HG03095 (cell line): ENCODE measurements around the gene CCDC85C.
"Not testable (repeated sequence)": the region's sequence is repeated elsewhere in the genome, so short reads cannot be mapped to it uniquely, and the experiment has no call there.

ENCODE experiments used
- ATAC-seq: cut with Tn5 transposase; IDR thresholded peaks from one replicate; pipeline ENCODE4 v1.9.1; 2021; ENCODE audit warnings: moderate library complexity; ENCODE audit not compliant: unreplicated experiment

The CCDC85C gene

DNA sequence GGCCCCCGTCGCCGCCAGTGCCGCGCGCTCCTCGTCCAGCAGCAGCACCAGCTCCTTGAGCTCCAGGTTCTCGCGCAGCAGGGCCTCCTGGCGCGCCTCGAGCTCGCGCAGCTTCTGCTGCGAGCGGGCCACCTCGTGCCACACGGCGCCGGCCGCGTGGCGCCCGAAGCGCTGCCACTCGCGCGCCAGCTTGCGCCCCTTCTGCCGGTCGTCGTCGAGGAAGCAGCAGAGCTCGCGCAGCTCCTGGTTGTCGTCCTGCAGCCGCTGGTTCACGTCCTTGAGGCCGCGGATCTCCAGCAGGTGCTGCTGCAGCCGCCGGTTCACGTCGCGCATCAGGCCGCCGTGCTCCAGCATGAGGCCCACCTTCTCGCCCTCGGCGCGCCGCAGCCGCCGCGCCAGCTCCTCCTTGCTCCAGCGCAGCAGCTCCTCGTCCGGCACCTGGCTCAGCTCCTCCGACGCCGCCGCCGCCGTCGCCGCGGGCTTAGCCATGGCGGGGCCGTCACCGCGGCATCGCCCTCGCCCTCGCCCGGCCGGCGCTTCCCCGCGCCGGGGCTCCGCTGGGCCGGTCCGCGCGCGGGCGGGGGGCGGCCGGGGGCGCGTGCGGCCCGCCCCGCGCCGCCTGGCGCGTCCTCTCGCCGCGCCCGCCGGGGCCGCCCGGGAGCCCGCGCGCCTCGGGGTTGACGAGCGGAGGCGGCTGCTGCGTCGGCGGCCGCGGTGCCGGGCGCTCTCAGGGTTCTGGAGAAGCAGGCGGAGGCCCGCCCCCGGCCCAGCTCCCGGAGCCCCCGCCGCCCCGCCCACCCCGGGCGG lies at the start of gene CCDC85C:
CCDC85C (minus strand) TSS at position 737 of the 807 bp plus-strand sequence; CDS start at position 489, 248 bp downstream.
- no peak for ATAC-seq

DNA sequence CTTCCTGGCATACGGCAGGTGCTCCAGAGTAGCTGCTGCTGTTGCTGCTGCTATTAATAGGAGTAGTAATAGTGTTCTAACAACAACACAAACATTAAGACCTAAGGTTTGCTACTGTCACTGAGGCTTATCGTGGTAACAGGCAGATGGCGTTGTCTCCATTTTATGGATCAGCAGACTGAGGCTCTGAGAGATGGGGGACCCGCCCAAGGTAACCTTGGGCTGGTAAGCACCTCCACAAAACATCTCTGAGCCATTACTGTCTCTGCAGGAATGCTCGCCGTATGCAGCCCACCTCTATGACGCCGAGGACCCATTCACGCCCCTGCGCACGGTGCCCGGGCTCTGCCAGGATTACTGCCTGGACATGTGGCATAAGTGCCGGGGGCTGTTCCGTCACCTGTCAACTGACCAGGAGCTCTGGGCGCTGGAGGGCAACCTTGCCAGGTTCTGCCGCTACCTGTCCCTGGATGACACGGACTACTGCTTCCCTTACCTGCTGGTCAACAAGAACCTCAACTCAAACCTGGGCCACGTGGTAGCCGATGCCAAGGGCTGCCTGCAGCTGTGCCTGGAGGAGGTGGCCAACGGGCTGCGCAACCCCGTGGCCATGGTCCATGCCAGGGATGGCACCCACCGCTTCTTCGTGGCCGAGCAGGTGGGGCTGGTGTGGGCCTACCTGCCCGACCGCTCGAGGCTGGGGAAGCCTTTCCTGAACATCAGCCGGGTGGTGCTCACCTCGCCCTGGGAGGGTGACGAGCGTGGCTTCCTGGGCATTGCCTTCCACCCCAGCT lies 48.1 kb upstream of the CCDC85C start:
- ATAC-seq, result no peak

DNA sequence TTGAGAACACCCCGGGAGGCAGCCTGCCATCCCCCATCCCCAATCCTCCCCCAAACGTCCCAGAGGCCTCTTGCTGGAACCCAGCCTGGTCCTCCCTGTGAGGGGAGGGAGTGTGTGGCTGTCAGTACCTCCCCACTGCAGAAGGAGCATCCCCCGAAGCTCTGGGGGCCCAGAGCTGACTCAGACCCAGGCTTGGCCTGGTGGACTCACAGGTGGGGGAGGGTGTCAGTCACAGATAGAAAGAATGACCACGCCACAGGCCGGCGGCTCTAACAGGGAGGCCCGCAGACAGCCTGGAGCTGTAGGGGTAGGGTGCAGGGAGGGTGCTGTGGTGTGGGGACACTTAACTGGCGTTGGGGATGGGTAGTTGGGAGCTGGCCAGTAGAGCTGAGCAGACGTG lies 46.2 kb upstream of the CCDC85C start:
- no peak for ATAC-seq

DNA sequence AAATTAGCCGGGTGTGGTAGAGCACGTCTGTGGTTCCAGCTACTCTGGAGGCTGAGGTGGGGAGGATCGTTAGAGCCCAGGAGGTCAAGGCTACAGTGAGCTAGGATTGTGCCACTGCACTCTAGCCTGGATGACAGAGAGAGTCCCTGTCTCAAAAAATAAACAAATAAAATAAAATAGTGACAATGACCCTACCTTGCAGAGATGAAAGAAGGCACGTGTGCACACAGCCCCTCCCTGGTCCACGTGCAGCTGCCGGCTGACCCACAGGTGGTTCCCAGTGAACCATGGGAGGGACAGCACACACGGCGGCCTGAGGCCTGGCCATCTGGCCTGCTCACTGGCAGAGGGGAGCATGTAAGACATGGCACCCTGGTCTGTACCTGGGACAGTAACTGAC lies 45.6 kb upstream of the CCDC85C start:
- ATAC-seq, result no peak

DNA sequence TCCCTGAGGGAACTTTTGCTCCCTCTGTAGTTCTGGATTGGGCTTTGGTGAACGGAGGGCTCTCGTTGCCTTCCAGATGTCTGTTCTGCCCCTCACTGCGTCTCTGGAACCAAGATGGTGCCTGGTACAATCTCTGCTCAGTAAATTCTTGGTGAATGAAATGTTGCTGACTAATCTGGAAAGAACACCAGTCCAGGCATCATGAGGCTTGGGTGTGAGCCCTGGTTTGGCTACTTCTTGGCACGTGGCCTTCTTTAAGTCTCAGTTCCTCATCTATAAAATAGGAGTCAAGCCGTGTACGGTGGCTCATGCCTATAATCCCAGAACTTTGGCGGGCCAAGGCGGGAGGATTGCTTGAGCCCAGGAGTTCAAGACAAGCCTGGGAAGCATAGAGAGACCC lies 45.2 kb upstream of the CCDC85C start:
- no peak for ATAC-seq

DNA sequence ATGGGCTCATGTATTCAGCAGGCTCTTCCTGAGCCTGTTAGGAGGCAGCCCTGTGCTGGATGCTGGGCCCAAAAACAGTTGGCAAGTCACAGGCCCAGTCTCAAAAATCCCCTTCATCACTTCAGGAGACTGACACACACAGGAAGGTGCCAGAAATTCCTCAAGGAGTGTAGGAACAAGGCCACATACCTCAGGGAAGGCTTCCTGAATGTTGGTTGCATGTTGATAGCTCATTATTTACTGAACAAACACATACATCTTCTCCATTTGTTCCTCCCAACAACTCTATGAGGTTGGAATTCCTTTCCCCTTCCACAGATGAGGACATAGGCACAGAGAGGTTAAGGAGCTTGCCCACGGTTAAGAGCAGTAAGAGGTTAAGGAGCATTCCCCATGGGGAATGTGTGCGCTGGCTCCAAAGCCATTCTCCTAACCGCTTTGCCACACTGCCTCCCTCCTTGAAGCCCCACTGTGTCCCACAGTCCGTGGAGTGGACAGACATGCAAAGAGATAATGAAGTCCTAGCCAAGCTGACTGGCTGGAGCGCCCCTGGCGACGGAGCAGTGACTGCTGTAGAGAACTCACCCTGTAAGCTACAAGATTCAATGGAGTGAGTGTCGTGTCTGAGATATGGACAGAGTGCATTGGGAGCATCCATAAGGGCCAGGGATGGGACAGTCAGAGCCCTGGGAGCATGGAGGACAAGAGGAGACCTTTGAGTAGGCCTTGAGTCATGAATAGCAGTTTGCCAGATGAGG lies 44.2 kb upstream of the CCDC85C start:
- no peak for ATAC-seq

DNA sequence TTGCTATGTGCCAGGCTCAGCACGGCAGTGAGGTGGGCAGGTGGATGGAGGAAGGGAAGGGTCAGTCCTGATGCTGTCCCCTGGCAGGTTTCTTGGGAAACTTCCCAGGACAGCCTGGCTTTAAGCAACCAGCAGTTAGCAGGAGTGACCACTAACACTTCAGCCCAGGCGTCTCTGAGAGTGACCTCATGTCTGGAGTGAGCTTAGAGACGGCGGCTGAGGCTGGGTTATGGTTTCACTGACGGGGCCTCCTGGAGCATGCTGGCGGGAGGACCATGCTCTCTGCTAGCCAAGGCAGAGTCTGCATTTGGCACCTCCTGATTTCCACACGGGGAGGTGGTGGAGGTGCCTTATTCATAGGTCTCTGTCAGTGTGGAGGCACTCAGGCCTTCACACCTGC lies 43.4 kb upstream of the CCDC85C start:
- ATAC-seq, result no peak

DNA sequence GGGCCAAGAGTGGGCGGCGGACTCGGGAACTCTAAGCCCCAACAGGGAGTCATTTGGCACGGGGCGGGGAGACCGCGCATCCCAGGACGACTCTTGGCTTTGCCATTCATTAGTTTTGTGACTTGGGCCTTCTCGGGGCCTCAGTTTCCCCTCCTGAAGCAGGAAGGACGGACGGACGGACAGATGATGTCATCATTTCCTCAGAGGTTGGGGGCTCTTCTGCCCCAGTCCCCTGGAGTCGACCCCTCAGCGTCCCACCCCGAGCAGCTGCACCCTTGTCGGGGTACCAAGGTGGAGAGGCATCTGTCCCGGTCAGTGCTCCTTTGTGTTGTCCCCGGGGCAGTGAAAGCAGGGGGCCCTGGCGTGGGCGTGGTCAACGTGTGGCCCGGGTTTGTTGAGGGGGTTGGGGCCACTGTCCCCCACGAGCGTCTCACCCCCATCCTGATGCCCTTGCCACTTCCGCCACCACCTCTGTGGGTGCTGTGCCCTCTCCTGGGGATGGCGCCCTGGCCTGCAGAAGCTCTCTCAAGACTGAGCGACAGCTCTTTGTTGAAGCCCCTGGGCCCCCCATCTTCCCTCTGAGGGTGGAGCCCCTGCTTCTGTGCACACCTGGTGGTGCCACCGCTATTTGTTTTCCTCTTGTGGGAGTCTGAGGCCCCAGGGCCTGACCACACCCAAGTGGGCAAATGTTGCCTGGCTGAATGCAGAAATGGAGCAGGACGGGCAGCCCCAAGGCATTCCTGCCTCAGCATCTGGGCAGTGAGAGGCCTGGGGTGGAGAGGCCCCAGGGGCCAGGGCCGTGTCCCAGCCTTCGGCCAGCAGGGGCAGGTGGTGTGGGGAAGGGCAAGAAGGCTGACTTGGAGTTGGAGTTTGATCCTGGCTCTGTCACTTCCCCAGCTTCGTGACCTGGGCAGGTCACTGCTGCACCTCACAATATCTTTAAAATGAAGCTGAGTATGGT lies 41.8 kb upstream of the CCDC85C start:
- no peak for ATAC-seq

DNA sequence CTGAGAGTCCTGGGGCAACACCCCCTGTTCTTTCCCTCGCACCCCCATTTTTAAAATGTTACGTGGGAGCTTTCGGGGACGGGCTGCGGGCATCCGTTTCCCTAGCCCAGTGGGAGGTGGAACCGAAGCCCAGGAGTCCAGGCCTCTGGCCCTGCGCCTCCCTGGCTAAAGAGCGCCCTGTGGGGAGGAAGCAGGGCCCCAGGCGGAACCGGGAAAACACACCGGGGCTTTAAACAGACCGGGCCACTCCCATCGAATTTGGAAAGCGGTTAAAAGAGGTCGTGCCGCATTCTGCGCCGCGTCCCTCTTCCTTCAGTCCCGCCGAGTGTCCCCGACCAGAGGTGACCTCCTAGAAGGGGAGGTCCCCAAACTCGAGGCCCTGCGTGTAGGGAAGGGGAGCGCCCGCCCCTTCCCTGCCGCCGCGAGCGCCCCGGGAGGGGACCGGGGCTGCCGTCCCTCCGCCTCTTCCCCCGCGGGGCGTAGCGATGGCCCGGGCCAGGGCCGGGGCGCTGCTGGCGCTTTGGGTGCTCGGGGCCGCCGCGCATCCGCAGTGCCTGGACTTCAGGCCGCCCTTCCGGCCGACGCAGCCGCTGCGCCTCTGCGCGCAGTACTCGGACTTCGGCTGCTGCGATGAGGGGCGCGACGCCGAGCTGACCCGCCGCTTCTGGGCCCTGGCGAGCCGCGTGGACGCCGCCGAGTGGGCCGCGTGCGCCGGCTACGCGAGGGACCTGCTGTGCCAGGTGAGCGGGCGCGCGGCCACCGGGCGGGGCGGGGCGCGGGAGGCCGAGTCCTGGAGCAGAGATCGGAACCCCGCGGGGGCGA lies 40.9 kb upstream of the CCDC85C start, which contains the start of gene HHIPL1:
HHIPL1 (plus strand) TSS at position 407 of the 822 bp plus-strand sequence; CDS start at position 486, 79 bp downstream.
- no peak for ATAC-seq

DNA sequence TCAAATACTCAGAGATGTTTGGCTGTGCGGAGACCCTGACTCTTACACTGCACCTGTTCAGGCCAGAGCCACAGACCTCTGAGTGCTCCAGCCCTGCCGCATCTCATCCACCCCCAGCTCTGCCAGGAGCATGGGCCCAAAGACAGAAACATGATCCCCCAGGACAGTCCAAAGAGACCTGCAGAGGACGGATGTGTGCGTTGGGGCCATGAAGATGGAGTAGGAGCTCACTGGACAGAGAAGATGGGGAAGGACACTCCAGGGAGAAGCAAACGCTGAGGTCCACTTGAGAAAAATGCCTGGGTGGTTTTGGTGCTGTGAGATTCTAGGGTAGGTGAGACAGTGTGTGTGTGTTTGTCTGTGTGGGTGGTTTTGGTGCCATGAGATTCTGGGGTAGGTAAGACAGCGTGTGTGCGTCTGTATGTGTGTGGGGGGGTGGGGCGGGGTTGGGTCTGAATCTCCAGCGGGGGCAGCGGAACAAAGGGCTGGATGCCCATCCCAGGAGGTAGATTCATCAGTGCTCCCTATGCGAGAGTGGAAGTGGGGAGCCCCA lies 40.1 kb upstream of the CCDC85C start:
- ATAC-seq, result no peak

DNA sequence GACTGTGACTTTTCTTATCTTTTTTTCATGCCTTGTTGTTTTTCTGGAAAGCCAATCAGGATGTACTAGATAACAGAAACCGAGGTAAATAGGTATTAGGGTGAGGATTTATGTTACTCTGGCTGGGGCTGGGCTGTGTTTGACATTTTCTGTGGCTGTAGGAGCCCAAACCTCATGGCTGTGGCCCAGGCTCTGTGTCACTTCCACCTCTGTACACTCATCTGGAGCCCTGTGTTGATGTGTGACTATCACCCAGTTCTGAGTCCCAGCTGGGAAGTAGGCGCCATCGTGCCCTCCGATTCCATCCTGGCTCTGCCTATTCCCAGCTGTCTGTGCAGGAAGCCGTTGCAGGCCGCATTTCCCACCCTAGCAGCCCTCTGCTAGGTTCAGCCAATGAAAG lies 39.3 kb upstream of the CCDC85C start:
- no peak for ATAC-seq

DNA sequence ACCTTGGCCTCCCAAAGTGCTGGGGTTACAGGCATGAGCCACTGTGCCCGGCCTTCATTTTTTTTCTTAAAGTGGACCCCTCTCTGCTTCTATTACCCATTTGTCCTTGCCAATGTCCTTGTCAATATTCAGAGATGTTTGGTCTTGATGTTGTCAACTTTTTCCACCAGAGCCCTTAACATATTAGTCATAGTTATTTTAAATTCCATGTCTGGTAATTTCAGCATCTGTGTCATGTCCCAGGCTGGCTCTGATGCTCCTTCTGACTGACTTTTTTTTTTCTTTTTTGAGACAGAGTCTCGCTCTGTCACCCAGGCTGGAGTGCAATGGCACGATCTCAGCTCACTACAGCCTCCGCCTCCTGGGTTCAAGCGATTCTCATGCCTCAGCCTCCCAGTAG lies 38.8 kb upstream of the CCDC85C start:
- not testable (repeated sequence) for ATAC-seq

DNA sequence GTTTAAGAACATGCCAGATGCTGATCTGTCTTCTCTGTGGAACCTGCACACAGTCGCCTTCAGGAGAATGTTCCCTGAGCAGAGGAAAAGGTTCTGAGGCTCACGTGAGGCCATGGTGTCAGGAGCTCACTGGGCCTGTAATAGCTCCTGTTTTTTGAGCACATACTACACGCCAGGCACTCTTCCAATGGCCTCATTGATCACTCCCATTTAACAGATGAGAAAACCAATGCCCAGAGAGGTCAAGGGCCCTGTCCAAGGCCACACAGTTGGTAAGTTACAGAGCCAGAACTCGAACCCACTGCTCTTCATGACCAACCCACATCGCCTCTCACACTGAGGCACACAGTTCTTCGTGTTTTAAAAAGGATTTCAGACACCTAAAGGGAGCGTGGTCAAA lies 33.6 kb upstream of the CCDC85C start:
- no peak for ATAC-seq

DNA sequence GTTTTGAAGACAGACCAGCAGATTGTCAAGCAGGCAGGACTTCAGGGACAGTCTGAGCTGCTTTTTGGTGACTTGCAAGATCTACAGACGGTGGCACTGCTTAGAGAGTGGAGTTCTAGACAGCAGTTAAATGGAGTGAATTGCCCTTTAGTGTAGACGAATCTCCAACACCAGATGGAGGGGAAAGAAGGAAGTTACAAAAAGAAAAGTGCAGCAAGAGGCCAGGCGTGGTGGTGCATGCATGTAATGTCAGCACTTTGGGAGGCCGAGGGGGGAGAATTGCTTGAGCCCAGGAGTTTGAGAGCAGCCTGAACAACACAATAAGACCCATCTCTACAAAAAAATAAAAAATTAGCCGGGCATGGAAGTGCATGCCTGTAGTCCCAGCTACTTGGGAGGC lies 32.5 kb upstream of the CCDC85C start:
- ATAC-seq, result no peak

DNA sequence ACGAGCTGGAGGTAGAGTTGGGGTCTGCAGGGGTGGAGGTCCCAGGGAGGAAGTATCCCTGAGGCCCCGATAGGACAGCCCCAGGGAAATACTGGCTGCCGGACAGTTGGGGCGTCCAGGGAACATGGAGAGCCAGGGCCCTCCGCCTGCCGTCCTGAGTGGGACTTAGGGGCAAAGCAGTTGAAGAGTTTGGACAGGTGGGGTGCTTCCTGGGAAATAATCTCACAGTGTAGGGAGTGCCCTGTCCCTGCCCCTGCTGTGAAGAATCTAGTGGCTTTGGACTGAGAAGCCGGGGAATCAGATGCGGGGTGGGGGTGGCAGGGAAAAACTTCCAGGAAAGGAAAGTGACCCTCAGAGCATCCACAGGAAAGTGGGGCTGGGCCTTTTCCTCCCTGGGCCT lies 31.1 kb upstream of the CCDC85C start:
- no peak for ATAC-seq

DNA sequence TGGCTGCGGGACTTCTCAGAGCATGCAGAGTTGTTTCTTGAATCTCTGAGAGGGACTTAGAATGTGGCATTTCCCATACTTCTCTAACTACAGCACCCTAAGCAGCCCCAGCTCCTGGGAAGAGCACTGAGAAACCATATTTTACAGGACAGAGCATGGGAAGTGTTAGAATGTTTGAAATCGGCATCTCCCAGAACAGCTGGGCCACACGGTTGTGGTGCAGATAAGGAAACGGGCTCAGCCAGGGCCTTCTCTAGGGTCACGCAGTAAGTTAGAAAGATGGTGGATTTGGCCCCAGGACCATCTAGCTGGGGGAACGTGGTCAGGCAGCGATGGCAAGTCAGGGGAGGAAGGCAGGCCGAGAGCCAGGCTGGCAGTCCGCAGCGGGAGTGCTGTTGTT lies 30.4 kb upstream of the CCDC85C start:
- ATAC-seq, result no peak

DNA sequence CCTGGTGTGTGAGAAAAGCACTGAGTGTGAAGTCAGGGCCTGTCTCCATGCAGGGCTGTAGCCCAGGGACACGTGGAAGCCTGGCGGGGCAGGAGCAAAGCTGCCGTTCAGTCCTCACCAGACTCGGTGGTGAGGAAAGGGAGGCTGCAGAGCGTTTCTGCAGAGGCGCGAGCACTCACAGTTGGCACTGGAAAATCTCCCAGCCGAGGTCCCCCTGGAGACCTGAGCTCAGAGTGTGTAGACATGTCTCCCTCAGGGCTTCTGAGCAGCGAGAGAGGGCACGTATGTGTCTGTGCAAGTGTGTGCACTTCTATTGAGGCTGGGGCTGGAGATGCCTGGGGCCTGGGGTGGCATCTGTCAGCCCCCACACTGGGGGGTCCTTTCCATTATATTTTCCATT lies 29.9 kb upstream of the CCDC85C start:
- ATAC-seq, result no peak

DNA sequence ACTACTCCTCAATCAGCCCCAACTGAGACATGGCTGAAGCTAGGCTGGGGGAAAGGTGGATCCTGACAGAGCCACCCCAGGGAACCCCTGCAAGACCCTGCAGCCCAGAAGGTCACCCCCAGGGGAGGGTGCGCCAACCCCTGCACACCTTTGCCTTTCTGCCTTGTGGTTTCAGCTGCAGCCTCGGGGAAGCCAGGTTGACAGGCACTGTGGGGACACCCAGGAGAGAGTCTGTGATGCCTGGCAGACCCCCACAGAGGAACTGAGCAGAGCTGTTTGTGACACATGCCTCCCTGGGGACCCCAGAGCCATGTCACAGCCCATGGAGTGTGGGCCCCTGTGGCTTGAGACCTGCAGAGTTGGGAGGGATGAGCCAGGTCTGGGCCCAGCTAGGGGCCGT lies 29.1 kb upstream of the CCDC85C start:
- no peak for ATAC-seq

DNA sequence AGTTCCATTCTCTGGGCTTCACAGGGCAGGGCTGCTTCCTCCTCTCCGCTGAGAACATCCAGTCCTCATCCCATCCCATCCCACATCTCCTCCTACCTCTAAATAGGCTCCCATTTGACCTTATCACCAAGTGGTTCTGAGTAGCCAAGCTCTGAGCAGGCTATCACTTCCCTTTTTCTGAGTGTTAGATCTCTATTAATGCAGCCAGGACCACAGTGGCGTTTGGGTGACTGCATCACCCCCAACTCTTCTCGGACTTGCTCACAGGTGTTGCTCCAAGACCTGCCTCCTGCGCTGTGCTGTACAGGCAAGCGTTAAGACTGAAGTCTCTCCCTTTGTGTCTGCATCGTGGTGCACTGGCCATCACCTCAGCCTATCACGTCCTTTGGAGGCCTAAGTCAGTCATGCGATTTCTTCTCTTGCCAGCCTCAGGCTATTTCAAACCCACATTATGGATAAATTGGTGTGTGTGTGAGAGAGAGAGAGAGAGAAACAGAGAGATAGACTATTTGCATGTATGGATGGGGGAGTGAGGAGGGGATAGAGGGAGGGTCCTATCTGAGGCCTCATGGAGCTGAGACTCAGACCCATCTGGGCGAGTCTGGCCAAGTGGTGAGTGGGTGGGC lies 28.5 kb upstream of the CCDC85C start:
- no peak for ATAC-seq
